Transverse colon (tissue), 4 donors: Measurements from ENCODE around the gene SAAL1. TPM values are rescaled to one million over a fixed set of nuclear protein-coding genes. Genes with fewer than 3 reads are reported as not detected.

Experiments
- DNase-seq: peaks from one replicate; pipeline ENCODE4 v3.0.0-alpha.2; 2019
- H3K27ac ChIP-seq, 4 donors: fragments of 200-600 bp; sonication (generic); 2 replicates each; pipeline ENCODE4 v1.5.1; 2016 to 2018; ENCODE audit warnings: inconsistent platforms in 4 of 4
- H3K27me3 ChIP-seq: fragments of 200-600 bp; sonication (generic); 2 replicates; pipeline ENCODE4 v1.5.1; 2017; ENCODE audit warnings: inconsistent platforms
- H3K36me3 ChIP-seq, 4 donors: fragments of 200-600 bp; sonication (generic); 2 replicates each; pipeline ENCODE4 v1.5.1; 2017 to 2019; ENCODE audit warnings: inconsistent platforms in 4 of 4
- H3K4me1 ChIP-seq, 4 donors: fragments of 200-600 bp; sonication (generic); 2 replicates each; pipeline ENCODE4 v1.5.1; 2017 to 2020; ENCODE audit warnings: inconsistent platforms in 4 of 4
- H3K4me3 ChIP-seq, 4 donors: fragments of 200-600 bp; sonication (generic); 1 replicate in 1 of 4; 2 replicates in 3 of 4; pipeline versions ENCODE4 v1.5.1 to v1.6.1; 2017 to 2019; ENCODE audit warnings: inconsistent platforms in 4 of 4
- H3K9me3 ChIP-seq, 2 donors: fragments of 200-600 bp; sonication (generic); 2 replicates each; pipeline ENCODE4 v1.5.1; 2017 to 2019; ENCODE audit warnings: inconsistent platforms in 2 of 2
- CTCF ChIP-seq, 5 experiments: fragments of 200-600 bp in 3 of 5; fragments of 450-650 bp in 2 of 5; sonication (generic) in 3 of 5; IDR thresholded peaks; 1 replicate in 2 of 5; 2 replicates in 3 of 5; pipeline ENCODE4 v1.5.1; 2016 to 2017; ENCODE audit warnings: antibody characterized with exemption in 5 of 5, inconsistent platforms in 3 of 5, mild to moderate bottlenecking in 2 of 5, moderate library complexity in 1 of 5
- EP300 ChIP-seq: sonication (generic); formaldehyde crosslinking; IDR thresholded peaks from one replicate; pipeline ENCODE4 v1.6.1; 2017; ENCODE audit warnings: antibody characterized with exemption, low read depth
- POLR2A ChIP-seq: fragments of 450-650 bp; IDR thresholded peaks from one replicate; pipeline ENCODE4 v1.6.1; 2016; ENCODE audit warnings: antibody characterized with exemption, mild to moderate bottlenecking, moderate library complexity
- POLR2AphosphoS5 ChIP-seq, 3 donors: sonication (generic); formaldehyde crosslinking; IDR thresholded peaks; one replicate each; pipeline ENCODE4 v1.6.1; 2016; ENCODE audit warnings: antibody characterized with exemption in 3 of 3
- in situ Hi-C, 4 donors: fragments of 200-750 bp; cut with MboI; loops; one replicate each; pipeline versions ENCODE4 v1.15.0 to v1.15.1; 2017; ENCODE audit warnings: low sequenced_read_pairs in 3 of 4, low pct_ligation_motif_present in 1 of 4, low pct_unique_long_range_greater_than_20kb in 1 of 4
- intact Hi-C: fragments of 100-400 bp; cut with DNase I; formaldehyde crosslinking; loops from one replicate; pipeline ENCODE4 v1.15.1; 2023; ENCODE audit warnings: low total_unique reads
- small RNA-seq, 4 donors: library from RNA; depleted of rRNA; stranded (forward); fragments of <200 nt; gene quantifications; one replicate each; pipeline ENCODE3, GENCODE V24; 2016
- total RNA-seq, 4 donors: library from RNA; depleted of rRNA; stranded (reverse); fragments of >200 nt; gene quantifications; one replicate each; pipeline ENCODE4 v1.1.0, GENCODE V29; 2016

SAAL1 gene
- total RNA-seq, 4 donors from 2014 or later, result 11.5 to 23.0 (median 12.7) TPM

DNA sequence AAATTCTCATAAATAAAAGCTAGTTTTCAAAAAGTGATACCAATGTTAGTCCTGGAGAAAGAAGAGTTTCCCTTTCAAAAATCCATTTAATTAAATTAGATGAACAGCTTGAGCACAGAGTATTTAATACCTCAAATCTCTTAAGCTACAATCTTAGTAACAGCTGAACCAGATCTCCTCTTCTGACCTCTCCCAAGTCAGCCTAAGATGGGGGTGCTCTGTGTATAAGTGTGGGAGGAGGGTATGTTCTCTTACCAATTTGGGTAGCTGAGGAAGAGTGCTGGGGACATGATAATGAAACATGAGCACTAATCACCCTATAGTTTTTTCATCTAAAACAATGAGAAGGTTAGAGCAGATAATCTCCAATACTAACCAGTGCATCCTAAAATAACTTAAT lies 69.4 kb downstream of the SAAL1 start:
- H3K27ac ChIP-seq, result no peak overlapping the region
- intact Hi-C loops, result no loop called here
- no peaks in the 10 kb centered on the region for H3K27me3 ChIP-seq
- H3K36me3 ChIP-seq, result no peaks in the 10 kb centered on the region
- no peaks in the 10 kb centered on the region for H3K9me3 ChIP-seq
- no peak overlapping the region for H3K4me3 ChIP-seq
- no peaks in the 10 kb centered on the region for H3K4me1 ChIP-seq
- in situ Hi-C loops, result no loop called here
- DNase-seq, result no peak
- TF ChIP-seq CTCF (IDR thresholded peaks at IDR 0.05), result no peak
- no peak for TF ChIP-seq EP300
- TF ChIP-seq POLR2AphosphoS5 (IDR thresholded peaks at IDR 0.05), result no peak
- no peak for TF ChIP-seq POLR2A

Small RNA genes lying within 50 kb of the gene (small RNA-seq; reads per million reads assigned to genes)
- gene HIGD1AP5, result 0 reads per million in 4 donors

Other genes with a start within 250 kb of the SAAL1 start
- 10 to 100 TPM; 11.6 to 28.9 (median 19.1) TPM for gene SERGEF, start 93.0 kb downstream of the SAAL1 start, total RNA-seq
- 10 to 100 TPM in 2 of 4 donors, 1 to 10 TPM in 2; 1.1 to 18.3 (median 8.5) TPM for gene TPH1, start 59.8 kb downstream of the SAAL1 start, total RNA-seq
- not detected for gene MRGPRX3, start 26.5 kb upstream of the SAAL1 start, total RNA-seq
- gene MRGPRX4, start 66.8 kb upstream of the SAAL1 start, total RNA-seq, result not detected
- gene SAA4, start 130.7 kb upstream of the SAAL1 start, total RNA-seq, result not detected
- 1 to 10 TPM in 2 of 4 donors, not detected in 2; 1.1 to 4.4 TPM for gene SAA2, start 142.6 kb upstream of the SAAL1 start, total RNA-seq
- 10 to 100 TPM in 2 of 4 donors, 1 to 10 TPM in 1, not detected in 1; 6.0 to 38.9 (median 17.1) TPM for gene SAA1, start 160.2 kb upstream of the SAAL1 start, total RNA-seq
- gene HPS5, start 216.1 kb upstream of the SAAL1 start, total RNA-seq, result 10 to 100 TPM in 3 of 4 donors, 1 to 10 TPM in 1; 3.0 to 18.9 (median 14.2) TPM
- 100 to 1,000 TPM in 1 of 4 donors, 10 to 100 TPM in 3; 46.6 to 147 (median 60.0) TPM for gene GTF2H1, start 216.5 kb upstream of the SAAL1 start, total RNA-seq